Sigmoid colon (tissue), 7 donors: Measurements from ENCODE around the gene MLF1. TPM values are rescaled to one million over a fixed set of nuclear protein-coding genes. Genes with fewer than 3 reads are reported as not detected.
A peak's percentile ranks its signal among the peaks of the same experiment; 100 is the strongest.
"Not testable (repeated sequence)": the region's sequence is repeated elsewhere in the genome, so short reads cannot be mapped to it uniquely, and the experiment has no call there.

Experiments
- DNase-seq: peaks from one replicate; pipeline ENCODE4 v3.0.0-alpha.2; 2019
- H3K27ac ChIP-seq, 4 donors: fragments of 200-600 bp; sonication (generic); one replicate each; pipeline ENCODE4 v1.5.1; 2016 to 2019; ENCODE audit warnings: mild to moderate bottlenecking in 1 of 4
- H3K27me3 ChIP-seq, 3 donors: fragments of 200-600 bp; sonication (generic); one replicate each; pipeline ENCODE4 v1.5.1; 2019; ENCODE audit warnings: mild to moderate bottlenecking in 1 of 3
- H3K36me3 ChIP-seq, 4 donors: fragments of 200-600 bp; sonication (generic); one replicate each; pipeline ENCODE4 v1.5.1; 2016 to 2019
- H3K4me1 ChIP-seq, 4 donors: fragments of 200-600 bp; sonication (generic); one replicate each; pipeline ENCODE4 v1.5.1; 2017 to 2019
- H3K4me3 ChIP-seq, 4 donors: fragments of 200-600 bp; sonication (generic); one replicate each; pipeline ENCODE4 v1.5.1; 2017 to 2019; ENCODE audit warnings: mild to moderate bottlenecking in 2 of 4, moderate library complexity in 1 of 4
- H3K9me3 ChIP-seq, 4 donors: fragments of 200-600 bp in 3 of 4; sonication (generic) in 3 of 4; one replicate each; pipeline versions ENCODE4 v1.5.1 to v1.6.1; 2013 to 2019
- EP300 ChIP-seq, 4 donors: sonication (generic); formaldehyde crosslinking; IDR thresholded peaks; one replicate each; pipeline ENCODE4 v1.6.1; 2017; ENCODE audit warnings: antibody characterized with exemption in 4 of 4
- POLR2A ChIP-seq, 2 donors: fragments of 450-650 bp; IDR thresholded peaks; one replicate each; pipeline ENCODE4 v1.6.1; 2016; ENCODE audit warnings: antibody characterized with exemption in 2 of 2, mild to moderate bottlenecking in 2 of 2, moderate library complexity in 2 of 2
- POLR2AphosphoS5 ChIP-seq, 4 donors: sonication (generic); formaldehyde crosslinking; IDR thresholded peaks; one replicate each; pipeline ENCODE4 v1.6.1; 2017; ENCODE audit warnings: antibody characterized with exemption in 4 of 4
- WGBS, 2 donors: extraction: QIAGEN DNeasy Blood & Tissue Kit; methylation state at CpG; one replicate each; pipeline ENCODE4 v1.1.7; 2013; 5-methylcytosine and 5-hydroxymethylcytosine counted together
- intact Hi-C: fragments of 100-400 bp; cut with DNase I; formaldehyde crosslinking; loops from one replicate; pipeline ENCODE4 v1.15.1; 2023
- polyA plus RNA-seq, 3 donors: library from polyadenylated mRNA; stranded (reverse); fragments of 200-250 nt; gene quantifications; one replicate each; pipeline ENCODE4 v1.2.3, GENCODE V29; 2013
- total RNA-seq, 4 donors: library from RNA; depleted of rRNA; stranded (reverse); fragments of >200 nt; gene quantifications; one replicate each; pipeline ENCODE4 v1.1.0, GENCODE V29; 2016
- TF ChIP-seq, protein P1 (sequence below), 4 experiments: fragments of 450-650 bp in 3 of 4; fragments of 200-600 bp in 1 of 4; IDR thresholded peaks; one replicate each; pipeline ENCODE4 v1.5.1; 2016 to 2019; ENCODE audit warnings: antibody characterized with exemption in 4 of 4, mild to moderate bottlenecking in 3 of 4, moderate library complexity in 2 of 4
- donor health status: healthy with polysubstance abuse.
- donor health status: Bipolar disorder and iron deficiency.
- donor health status: healthy.

Gene MLF1
- total and polyA plus RNA-seq, 7 donors, result 3.0 to 14.1 (median 9.1) TPM

DNA sequence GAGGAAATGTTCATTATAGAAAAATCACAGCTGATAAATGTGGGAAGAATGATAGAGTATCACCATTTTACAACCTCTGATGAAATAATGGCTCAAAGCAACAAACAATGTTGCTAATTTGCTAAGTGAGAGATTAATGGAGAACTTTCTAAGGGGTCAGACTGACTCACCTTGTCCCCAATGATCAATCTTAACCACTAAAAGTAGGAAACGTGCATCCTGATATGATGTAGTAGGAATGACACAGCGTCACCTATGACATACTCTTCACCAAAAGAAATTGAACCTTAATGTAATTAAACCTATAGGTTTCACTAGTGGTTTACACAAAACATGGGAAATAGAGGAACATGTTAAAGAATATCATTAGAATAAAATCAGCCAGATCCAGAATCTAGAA, 35.1 kb upstream of the MLF1 start:
- H3K36me3 ChIP-seq, result no peaks in the 10 kb centered on the region
- WGBS, 2 donors, result 75 to 81% methylated on average over 2 of the region's 2 CpGs
- intact Hi-C loops, result no loop called here

DNA sequence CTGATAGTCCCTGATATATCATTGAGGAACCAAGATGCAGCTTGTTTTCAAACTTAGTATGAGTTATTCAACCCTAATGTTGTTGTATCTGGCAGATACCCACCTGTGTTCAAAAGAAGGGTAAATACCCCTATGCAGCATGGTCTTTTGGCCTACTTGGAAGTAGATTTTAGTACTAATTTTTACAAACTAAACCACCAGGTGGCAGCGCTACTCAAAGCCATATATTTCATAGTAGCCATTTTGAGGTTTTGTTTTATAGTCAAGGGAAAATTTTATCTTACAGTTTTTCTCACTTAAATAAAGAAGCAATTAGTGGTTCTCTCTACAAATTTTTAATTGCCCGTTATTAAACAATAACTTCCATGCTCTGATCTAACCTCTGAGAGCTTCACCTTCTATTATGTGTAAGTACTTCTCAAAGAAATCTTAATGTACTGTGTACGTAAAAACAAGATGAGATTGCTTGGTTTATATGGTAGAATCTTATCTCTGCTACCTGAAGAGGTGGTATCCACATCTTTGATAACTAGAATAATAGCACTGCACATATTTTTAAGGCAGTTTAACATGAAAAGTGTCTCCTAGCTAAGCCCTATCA, 31.5 kb upstream of the MLF1 start:
- DNase-seq, result no peak
- Histone ChIP-seq H3K9me3 (no peaks in the 10 kb centered on the region), H3K4me3 (no peak overlapping the region), H3K27me3 (no peaks in the 10 kb centered on the region), H3K36me3 (peaks cover 0 to 12% (median 0%) of the 10 kb centered on the region in 4 donors), H3K27ac (no peak overlapping the region), H3K4me1 (no peaks in the 10 kb centered on the region)
- intact Hi-C loops, result no loop called here
- TF ChIP-seq, protein P1, sequence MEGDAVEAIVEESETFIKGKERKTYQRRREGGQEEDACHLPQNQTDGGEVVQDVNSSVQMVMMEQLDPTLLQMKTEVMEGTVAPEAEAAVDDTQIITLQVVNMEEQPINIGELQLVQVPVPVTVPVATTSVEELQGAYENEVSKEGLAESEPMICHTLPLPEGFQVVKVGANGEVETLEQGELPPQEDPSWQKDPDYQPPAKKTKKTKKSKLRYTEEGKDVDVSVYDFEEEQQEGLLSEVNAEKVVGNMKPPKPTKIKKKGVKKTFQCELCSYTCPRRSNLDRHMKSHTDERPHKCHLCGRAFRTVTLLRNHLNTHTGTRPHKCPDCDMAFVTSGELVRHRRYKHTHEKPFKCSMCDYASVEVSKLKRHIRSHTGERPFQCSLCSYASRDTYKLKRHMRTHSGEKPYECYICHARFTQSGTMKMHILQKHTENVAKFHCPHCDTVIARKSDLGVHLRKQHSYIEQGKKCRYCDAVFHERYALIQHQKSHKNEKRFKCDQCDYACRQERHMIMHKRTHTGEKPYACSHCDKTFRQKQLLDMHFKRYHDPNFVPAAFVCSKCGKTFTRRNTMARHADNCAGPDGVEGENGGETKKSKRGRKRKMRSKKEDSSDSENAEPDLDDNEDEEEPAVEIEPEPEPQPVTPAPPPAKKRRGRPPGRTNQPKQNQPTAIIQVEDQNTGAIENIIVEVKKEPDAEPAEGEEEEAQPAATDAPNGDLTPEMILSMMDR (IDR thresholded peaks at IDR 0.05), result peak in 1 of 4 experiments; percentile 25
- no peak for TF ChIP-seq POLR2AphosphoS5 (IDR thresholded peaks at IDR 0.05)
- no peak for TF ChIP-seq EP300 (IDR thresholded peaks at IDR 0.05)
- TF ChIP-seq POLR2A (IDR thresholded peaks at IDR 0.05), result no peak
- WGBS, 2 donors, result 64 to 74% methylated on average over 3 of the region's 3 CpGs

More for the DNA sequence above, 35.1 kb upstream of the MLF1 start:
- Histone ChIP-seq H3K4me3 (no peak overlapping the region), H3K27me3 (no peaks in the 10 kb centered on the region), H3K9me3 (no peaks in the 10 kb centered on the region), H3K4me1 (no peaks in the 10 kb centered on the region), H3K27ac (no peak overlapping the region)
- TF ChIP-seq POLR2A (IDR thresholded peaks at IDR 0.05) (no peak), POLR2AphosphoS5 (IDR thresholded peaks at IDR 0.05) (no peak), EP300 (IDR thresholded peaks at IDR 0.05) (no peak)
- TF ChIP-seq, protein P1 (IDR thresholded peaks at IDR 0.05), result no peak
- no peak for DNase-seq

DNA sequence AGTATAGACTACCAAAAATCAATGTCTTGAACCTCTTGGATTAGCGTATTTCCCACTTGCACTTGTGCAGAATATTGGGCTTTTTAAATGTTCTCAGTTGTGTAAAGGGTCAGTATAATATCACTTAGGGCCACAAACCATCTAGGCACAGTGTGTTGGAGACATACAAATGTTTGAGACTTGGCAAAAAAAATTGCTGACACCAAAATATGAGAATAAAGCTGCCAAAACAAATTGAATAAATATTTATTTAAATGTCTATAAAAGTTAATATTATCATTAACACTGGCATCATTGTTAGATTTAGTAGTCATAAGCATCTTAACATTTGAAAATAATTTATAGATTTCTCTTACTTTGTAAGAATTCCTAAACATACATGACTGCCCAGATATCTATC, 30.9 kb upstream of the MLF1 start:
- 94% methylated on average over 1 of the region's 1 CpG for WGBS, 2 donors
- intact Hi-C loops, result no loop called here
- no peak overlapping the region for H3K4me3 ChIP-seq
- no peaks in the 10 kb centered on the region for H3K9me3 ChIP-seq
- DNase-seq, result no peak
- H3K27ac ChIP-seq, result no peak overlapping the region
- TF ChIP-seq, protein P1 (IDR thresholded peaks at IDR 0.05), result no peak
- TF ChIP-seq POLR2AphosphoS5 (IDR thresholded peaks at IDR 0.05), result no peak
- no peak for TF ChIP-seq POLR2A (IDR thresholded peaks at IDR 0.05)
- no peak for TF ChIP-seq EP300 (IDR thresholded peaks at IDR 0.05)
- H3K27me3 ChIP-seq, result no peaks in the 10 kb centered on the region
- peaks cover 0 to 15% (median 0%) of the 10 kb centered on the region in 4 donors for H3K36me3 ChIP-seq
- H3K4me1 ChIP-seq, result no peaks in the 10 kb centered on the region

DNA sequence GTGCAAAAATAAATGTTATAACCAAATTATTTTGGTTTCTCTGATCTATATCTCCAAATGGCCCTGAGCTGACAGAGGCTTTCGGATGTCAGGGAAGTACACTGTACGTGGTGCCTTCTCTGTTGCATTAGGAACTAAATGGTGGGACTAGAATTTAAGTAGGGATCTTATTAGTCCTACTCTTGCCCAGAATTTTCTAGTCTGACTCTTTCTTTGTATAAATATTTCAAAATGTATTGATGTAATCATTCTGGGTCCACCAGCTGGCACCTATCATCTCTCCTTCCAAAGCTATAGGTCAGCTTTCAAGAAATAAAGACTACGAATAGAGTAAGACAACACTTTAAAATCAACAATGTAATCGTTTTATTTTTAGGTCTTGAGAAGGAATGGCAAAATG, 22.3 kb upstream of the MLF1 start:
- H3K4me3 ChIP-seq, result no peak overlapping the region
- intact Hi-C loops, result no loop called here
- no peaks in the 10 kb centered on the region for H3K9me3 ChIP-seq
- no peaks in the 10 kb centered on the region for H3K27me3 ChIP-seq
- no peaks in the 10 kb centered on the region for H3K4me1 ChIP-seq
- no peak for DNase-seq
- TF ChIP-seq POLR2AphosphoS5 (IDR thresholded peaks at IDR 0.05) (no peak), EP300 (IDR thresholded peaks at IDR 0.05) (no peak), POLR2A (IDR thresholded peaks at IDR 0.05) (no peak)
- TF ChIP-seq, protein P1 (IDR thresholded peaks at IDR 0.05), result no peak
- peaks cover 0 to 11% (median 0%) of the 10 kb centered on the region in 4 donors for H3K36me3 ChIP-seq
- 71 to 85% methylated on average over 4 of the region's 4 CpGs for WGBS, 2 donors
- no peak overlapping the region for H3K27ac ChIP-seq

DNA sequence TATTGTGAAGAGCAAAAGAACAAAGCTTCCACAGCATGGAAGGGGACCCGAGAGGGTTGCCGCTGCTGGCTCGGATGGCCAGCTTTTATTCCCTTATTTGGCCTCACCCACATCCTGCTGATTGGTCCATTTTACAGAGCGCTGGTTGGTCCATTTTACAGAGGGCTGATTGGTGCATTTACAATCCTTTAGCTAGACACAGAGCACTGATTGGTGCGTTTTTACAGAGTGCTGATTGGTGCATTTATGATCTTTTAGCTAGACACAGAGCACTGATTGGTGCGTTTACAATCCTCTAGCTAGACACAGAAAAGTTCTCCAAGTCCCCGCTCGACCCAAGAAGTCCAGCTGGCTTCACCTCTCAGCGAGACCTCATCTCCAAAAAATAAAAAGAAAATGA, 21.1 kb upstream of the MLF1 start:
- H3K27me3 ChIP-seq, H3K4me1 ChIP-seq, H3K27ac ChIP-seq, H3K36me3 ChIP-seq, DNase-seq, intact Hi-C loops, H3K9me3 ChIP-seq, H3K4me3 ChIP-seq: not testable (repeated sequence)
- WGBS, 2 donors, result 96 to 97% methylated on average over 9 of the region's 9 CpGs
